Liver (tissue), 3 donors: ENCODE measurements around the gene DPY19L2.
"Not testable (repeated sequence)": the region's sequence is repeated elsewhere in the genome, so short reads cannot be mapped to it uniquely, and the experiment has no call there.

Experiments
- EGR1 ChIP-seq, 2 donors: IDR thresholded peaks; 2 replicates each; pipeline ENCODE4 v1.6.1; 2016 to 2018; ENCODE audit warnings: antibody characterized with exemption in 2 of 2, low read depth in 2 of 2
- FOXA1 ChIP-seq: IDR thresholded peaks from 2 replicates; pipeline ENCODE4 v1.6.1; 2016; ENCODE audit warnings: antibody characterized with exemption
- FOXA2 ChIP-seq: IDR thresholded peaks from 2 replicates; pipeline ENCODE4 v1.6.1; 2016; ENCODE audit warnings: antibody characterized with exemption
- GABPA ChIP-seq, 2 donors: IDR thresholded peaks in 1 of 2; conservative IDR thresholded peaks in 1 of 2; 2 replicates each; pipeline ENCODE4 v1.6.1; 2016; ENCODE audit warnings: antibody characterized with exemption in 2 of 2, mild to moderate bottlenecking in 1 of 2, moderate library complexity in 1 of 2
- SP1 ChIP-seq: IDR thresholded peaks from 2 replicates; pipeline ENCODE4 v1.6.1; 2018; ENCODE audit warnings: antibody characterized with exemption, mild to moderate bottlenecking
- TAF1 ChIP-seq: conservative IDR thresholded peaks from 2 replicates; pipeline ENCODE4 v1.6.1; 2016; ENCODE audit warnings: antibody characterized with exemption, mild to moderate bottlenecking
- YY1 ChIP-seq: IDR thresholded peaks from 2 replicates; pipeline ENCODE4 v1.6.1; 2016; ENCODE audit warnings: antibody characterized with exemption, mild to moderate bottlenecking
- TF ChIP-seq, protein P1 (sequence below): fragments of 150-350 bp; IDR thresholded peaks from 2 replicates; pipeline ENCODE4 v1.5.1; 2017; ENCODE audit warnings: improper control_type of control experiment, low read depth, low read length; ENCODE audit not compliant: missing input control
- TF ChIP-seq, protein P2 (sequence below): IDR thresholded peaks from 2 replicates; pipeline ENCODE4 v1.6.1; 2016; ENCODE audit warnings: antibody characterized with exemption
- donor health status: healthy.
- donor health status: healthy.

DNA sequence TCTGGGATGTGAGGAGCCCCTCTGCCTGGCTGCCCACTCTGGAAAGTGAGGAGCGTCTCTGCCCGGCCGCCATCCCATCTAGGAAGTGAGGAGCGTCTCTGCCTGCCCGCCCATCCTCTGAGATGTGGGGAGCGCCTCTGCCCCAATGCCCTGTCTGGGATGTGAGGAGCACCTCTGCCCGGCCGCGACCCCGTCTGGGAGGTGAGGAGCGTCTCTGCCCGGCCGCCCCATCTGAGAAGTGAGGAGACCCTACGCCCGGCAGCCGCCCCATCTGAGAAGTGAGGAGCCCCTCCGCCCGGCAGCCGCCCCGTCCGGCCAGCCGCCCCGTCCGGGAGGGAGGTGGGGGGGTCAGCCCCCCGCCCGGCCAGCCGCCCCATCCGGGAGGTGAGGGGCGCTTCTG is 18.3 kb upstream of the DPY19L2 start:
- TF ChIP-seq, protein P1, sequence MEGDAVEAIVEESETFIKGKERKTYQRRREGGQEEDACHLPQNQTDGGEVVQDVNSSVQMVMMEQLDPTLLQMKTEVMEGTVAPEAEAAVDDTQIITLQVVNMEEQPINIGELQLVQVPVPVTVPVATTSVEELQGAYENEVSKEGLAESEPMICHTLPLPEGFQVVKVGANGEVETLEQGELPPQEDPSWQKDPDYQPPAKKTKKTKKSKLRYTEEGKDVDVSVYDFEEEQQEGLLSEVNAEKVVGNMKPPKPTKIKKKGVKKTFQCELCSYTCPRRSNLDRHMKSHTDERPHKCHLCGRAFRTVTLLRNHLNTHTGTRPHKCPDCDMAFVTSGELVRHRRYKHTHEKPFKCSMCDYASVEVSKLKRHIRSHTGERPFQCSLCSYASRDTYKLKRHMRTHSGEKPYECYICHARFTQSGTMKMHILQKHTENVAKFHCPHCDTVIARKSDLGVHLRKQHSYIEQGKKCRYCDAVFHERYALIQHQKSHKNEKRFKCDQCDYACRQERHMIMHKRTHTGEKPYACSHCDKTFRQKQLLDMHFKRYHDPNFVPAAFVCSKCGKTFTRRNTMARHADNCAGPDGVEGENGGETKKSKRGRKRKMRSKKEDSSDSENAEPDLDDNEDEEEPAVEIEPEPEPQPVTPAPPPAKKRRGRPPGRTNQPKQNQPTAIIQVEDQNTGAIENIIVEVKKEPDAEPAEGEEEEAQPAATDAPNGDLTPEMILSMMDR: not testable (repeated sequence)
- TF ChIP-seq FOXA1; FOXA2; TAF1; EGR1 (IDR thresholded peaks at IDR 0.05; ENCODE audit: low read depth in 2 of 2); GABPA (IDR thresholded peaks at IDR 0.05 in 1 of 2, conservative IDR thresholded peaks at IDR 0.05 in 1 of 2); SP1; YY1: not testable (repeated sequence)
- TF ChIP-seq, protein P2, sequence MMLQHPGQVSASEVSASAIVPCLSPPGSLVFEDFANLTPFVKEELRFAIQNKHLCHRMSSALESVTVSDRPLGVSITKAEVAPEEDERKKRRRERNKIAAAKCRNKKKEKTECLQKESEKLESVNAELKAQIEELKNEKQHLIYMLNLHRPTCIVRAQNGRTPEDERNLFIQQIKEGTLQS: not testable (repeated sequence)
